GM21737 (cell line): ENCODE results near the gene CDCP2.
"Not testable (repeated sequence)": the region's sequence is repeated elsewhere in the genome, so short reads cannot be mapped to it uniquely, and the experiment has no call there.

Source experiments
- ATAC-seq: cut with Tn5 transposase; IDR thresholded peaks from one replicate; pipeline ENCODE4 v1.9.1; 2021; ENCODE audit warnings: mild to moderate bottlenecking, moderate library complexity; ENCODE audit not compliant: unreplicated experiment

Gene CDCP2

GRCh38 chr1:54094730-54095105 is 58.1 kb downstream of the CDCP2 start:
- not testable (repeated sequence) for ATAC-seq

GRCh38 chr1:54094001-54094729 is 58.6 kb downstream of the CDCP2 start:
- no peak for ATAC-seq

GRCh38 chr1:54091666-54092065 is 61.1 kb downstream of the CDCP2 start:
- no peak for ATAC-seq

- no peak for ATAC-seq
Observed at GRCh38 chr1:54088385-54088784, 64.4 kb downstream of the CDCP2 start.

GRCh38 chr1:54086754-54087153 is 66.0 kb downstream of the CDCP2 start:
- ATAC-seq = no peak

- no peak for ATAC-seq
Observed at GRCh38 chr1:54084794-54085193, 68.0 kb downstream of the CDCP2 start.
